Astrocyte of the cerebellum (primary cell): Measurements from ENCODE around the gene STXBP6.

Experiments used
- DNase-seq: peaks from one replicate; pipeline ENCODE4 v3.0.0-alpha.2; 2011; ENCODE audit warnings: low read depth
- H3K4me3 ChIP-seq: 2 replicates; pipeline ENCODE4 v1.5.1; 2011; ENCODE audit warnings: mild to moderate bottlenecking, low read depth, low read length, moderate library complexity
- CTCF ChIP-seq: IDR thresholded peaks from 2 replicates; pipeline ENCODE4 v1.5.1; 2012; ENCODE audit warnings: low read length, low read depth, moderate library complexity, mild to moderate bottlenecking; ENCODE audit errors: missing control alignments
- in situ Hi-C: cut with HindIII; loops from 2 replicates; pipeline ENCODE4 v1.10.0; 2017; ENCODE audit warnings: low sequenced_read_pairs

STXBP6 gene

GRCh38 chr14:25074099-25074685 is 24.2 kb upstream of the STXBP6 start:
- no peak overlapping the region for H3K4me3 ChIP-seq
- in situ Hi-C loops = no loop called here
- TF ChIP-seq CTCF = no peak
- DNase-seq = no peak

- TF ChIP-seq CTCF = no peak
- DNase-seq = no peak
- no peak overlapping the region for H3K4me3 ChIP-seq
- in situ Hi-C loops = no loop called here
Measured at GRCh38 chr14:25069879-25070278, 19.9 kb upstream of the STXBP6 start.

- TF ChIP-seq CTCF = no peak
- no peak overlapping the region for H3K4me3 ChIP-seq
- DNase-seq = no peak
- in situ Hi-C loops = no loop called here
Measured at GRCh38 chr14:25067600-25067999, 17.7 kb upstream of the STXBP6 start.

- no peak for DNase-seq
- TF ChIP-seq CTCF = no peak
- H3K4me3 ChIP-seq = no peak overlapping the region
- in situ Hi-C loops = no loop called here
Measured at GRCh38 chr14:25062022-25062321, 12.0 kb upstream of the STXBP6 start.

GRCh38 chr14:25056688-25057078 is 6.7 kb upstream of the STXBP6 start:
- no peak for TF ChIP-seq CTCF
- in situ Hi-C loops = no loop called here
- no peak for DNase-seq
- no peak overlapping the region for H3K4me3 ChIP-seq

GRCh38 chr14:25055992-25056687 is 6.2 kb upstream of the STXBP6 start:
- DNase-seq = no peak
- TF ChIP-seq CTCF = no peak
- H3K4me3 ChIP-seq = no peak overlapping the region
- in situ Hi-C loops = no loop called here
